GM18507 (cell line): ENCODE results near the gene ANHX.

Experiments
- DNase-seq: peaks from one replicate; pipeline ENCODE4 v3.0.0; 2011; ENCODE audit warnings: low read depth; ENCODE audit not compliant: insufficient read length; ENCODE audit errors: extremely low spot score
- FAIRE-seq: peaks from 2 replicates; lab custom pipeline; 2011; peaks lifted over from hg19 to GRCh38; lab: Jason Lieb, UNC

Gene ANHX

DNA sequence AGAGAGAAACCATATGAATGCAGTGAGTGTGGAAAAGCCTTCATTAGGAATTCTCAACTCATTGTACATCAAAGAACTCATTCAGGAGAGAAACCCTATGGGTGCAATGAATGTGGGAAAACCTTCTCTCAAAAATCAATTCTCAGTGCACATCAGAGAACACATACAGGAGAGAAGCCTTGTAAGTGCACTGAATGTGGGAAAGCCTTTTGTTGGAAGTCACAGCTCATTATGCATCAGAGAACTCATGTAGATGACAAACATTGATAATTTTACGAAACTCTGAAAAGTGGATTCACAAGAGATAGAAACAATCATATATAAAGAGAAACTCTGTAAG lies 31.4 kb downstream of the ANHX start:
- DNase-seq (no peak), FAIRE-seq (no peak)

DNA sequence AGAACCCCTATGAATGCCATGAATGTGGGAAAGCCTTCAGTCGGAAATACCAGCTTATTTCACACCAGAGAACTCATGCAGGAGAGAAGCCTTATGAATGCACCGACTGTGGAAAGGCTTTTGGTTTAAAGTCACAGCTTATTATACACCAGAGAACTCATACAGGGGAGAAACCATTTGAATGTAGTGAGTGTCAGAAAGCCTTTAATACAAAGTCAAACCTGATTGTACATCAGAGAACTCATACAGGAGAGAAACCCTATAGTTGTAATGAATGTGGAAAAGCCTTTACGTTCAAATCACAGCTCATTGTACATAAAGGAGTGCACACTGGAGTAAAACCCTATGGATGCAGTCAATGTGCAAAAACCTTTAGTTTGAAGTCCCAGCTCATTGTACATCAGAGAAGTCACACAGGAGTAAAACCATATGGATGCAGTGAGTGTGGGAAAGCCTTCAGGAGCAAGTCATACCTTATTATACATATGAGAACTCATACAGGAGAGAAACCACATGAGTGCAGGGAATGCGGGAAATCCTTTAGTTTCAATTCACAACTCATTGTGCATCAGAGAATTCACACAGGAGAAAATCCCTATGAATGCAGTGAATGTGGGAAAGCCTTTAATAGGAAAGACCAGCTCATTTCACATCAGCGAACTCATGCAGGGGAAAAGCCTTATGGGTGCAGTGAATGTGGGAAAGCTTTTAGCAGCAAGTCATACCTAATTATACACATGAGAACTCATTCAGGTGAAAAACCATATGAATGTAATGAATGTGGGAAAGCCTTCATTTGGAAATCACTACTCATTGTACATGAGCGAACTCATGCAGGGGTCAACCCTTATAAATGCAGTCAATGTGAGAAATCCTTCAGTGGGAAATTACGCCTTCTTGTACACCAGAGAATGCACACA lies 32.1 kb downstream of the ANHX start:
- FAIRE-seq (no peak), DNase-seq (no peak)

DNA sequence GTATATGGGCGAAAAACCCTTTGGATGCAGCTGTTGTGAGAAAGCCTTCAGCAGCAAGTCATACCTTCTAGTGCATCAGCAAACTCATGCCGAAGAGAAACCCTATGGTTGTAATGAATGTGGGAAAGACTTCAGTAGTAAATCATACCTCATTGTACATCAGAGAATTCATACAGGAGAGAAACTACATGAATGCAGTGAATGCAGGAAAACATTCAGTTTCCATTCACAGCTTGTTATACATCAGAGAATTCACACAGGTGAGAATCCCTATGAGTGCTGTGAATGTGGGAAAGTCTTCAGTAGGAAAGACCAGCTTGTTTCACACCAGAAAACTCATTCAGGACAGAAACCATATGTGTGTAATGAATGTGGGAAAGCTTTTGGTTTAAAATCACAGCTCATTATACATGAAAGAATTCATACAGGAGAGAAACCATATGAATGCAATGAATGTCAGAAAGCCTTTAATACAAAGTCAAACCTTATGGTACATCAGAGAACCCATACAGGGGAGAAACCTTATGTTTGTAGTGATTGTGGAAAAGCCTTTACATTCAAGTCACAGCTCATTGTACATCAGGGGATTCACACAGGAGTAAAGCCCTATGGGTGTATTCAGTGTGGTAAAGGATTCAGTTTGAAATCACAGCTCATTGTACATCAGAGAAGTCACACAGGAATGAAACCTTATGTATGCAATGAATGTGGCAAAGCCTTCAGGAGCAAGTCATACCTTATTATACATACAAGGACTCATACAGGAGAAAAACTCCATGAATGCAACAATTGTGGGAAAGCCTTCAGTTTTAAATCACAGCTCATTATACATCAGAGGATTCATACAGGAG lies 33.0 kb downstream of the ANHX start:
- DNase-seq (no peak), FAIRE-seq (no peak)

DNA sequence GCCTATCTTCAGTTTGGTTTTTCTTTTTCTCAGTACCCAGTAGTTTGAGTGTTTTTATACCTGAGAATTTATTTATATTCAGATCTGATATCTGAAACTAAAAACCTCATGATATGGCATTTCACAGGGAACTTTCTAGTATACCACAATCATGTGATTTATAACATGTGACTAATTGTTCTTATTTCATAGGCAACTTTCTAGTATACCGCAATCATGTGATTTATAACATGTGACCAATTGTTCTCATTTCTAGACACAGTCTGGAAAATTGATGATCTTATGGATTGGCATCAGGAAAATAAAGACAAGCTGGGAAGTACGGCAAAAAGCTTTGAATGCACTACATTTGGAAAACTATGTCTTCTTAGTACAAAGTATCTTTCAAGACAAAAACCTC lies 33.8 kb downstream of the ANHX start:
- FAIRE-seq: no peak
- DNase-seq: no peak

DNA sequence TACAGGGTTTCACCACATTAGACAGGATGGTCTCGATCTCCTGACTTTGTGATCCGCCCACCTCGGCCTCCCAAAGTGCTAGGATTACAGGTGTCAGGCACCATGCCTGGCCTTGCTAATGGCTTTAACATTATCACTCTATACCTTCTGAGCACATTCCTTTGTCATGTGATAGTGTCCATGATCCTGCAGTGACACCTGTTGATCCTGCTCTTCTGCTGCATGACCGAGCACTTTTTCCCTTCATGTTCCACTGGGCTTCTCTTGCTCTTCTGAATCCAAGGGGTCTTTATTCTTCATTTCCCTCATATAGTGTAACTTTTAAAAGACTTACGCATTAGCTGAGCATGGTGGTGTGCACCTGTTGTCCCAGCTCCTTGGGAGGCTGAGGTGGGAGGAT lies 42.8 kb downstream of the ANHX start:
- no peak for DNase-seq
- FAIRE-seq: no peak

DNA sequence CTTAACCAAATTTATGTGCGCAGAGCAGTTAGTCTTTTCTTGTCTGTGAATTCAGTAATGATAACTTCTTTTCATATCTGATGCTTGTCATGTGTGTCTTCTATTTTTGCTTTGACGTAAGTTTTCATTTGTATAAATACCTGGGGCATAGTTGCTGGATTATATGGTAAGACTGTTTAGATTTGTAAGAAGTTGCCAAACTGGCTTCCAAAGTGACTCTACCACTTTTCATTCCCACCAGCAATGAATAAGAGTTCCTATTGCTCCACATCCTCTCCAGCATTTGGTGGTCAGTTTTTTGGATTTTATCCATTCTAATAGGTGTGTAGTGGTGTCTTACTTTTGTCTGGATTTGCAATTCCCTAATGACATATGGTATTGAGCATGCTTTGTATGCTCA lies 45.5 kb downstream of the ANHX start:
- FAIRE-seq (no peak), DNase-seq (no peak)

DNA sequence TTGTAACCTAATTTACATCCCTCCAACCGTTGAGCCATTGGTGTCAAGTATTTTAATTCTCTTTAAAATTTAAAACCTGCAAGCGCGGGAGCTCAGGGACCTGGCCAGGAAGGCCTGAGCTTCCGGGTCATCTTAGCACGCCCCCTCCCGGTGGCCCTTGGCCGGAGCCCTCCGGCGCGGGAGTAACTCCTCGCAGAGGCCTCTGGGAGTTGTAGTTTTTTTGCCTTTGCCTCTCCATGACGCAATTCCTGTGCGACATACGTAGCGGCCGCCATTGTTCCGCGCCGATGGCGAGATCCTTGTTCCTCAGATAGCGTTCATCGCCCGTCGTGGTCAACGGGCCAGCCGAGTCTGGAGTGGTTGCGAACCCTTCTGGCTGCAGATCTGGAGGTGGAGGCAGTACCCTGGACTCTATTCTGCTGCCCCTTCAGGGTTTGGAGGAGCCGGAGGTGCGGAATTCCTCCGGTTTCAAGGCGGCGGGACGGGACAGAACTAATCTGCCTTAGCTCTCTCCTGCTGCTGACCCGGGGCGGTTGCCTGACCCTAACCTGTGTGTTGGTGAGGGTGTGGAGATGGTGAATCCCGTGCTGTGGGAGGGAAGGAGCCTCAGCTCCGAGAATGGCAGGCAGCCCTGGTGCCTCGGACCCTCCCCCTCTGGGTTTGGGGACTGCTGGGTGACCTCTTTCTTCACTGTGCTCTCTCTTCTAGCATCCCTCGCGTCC lies 54.3 kb downstream of the ANHX start, which contains the start of gene ZNF268:
TSS of gene ZNF268 (plus strand) at position 258 of the 722 bp plus-strand sequence. CDS start 503 bp downstream, outside the sequence.
- FAIRE-seq (peak; percentile 94), DNase-seq (peak; percentile 88)

DNA sequence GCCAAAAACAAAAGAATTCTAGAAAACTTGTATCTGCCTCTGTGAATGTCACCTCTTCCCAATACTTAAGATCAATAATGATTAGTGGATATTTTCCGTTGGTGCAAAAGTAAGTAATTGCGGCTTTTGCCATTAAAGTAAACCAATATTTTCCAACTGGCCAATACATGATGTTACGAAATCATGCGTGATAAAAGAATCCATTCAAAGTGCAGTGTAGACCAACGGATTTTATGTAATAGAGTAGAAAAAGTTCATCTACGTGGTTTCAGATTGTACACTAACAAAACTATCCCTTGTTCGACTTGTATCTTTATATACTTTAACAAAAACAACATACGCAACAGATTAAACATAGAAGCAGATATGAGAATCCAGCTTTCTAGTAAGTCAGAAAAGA lies 55.0 kb downstream of the ANHX start:
- FAIRE-seq (peak; percentile 24), DNase-seq (no peak)

DNA sequence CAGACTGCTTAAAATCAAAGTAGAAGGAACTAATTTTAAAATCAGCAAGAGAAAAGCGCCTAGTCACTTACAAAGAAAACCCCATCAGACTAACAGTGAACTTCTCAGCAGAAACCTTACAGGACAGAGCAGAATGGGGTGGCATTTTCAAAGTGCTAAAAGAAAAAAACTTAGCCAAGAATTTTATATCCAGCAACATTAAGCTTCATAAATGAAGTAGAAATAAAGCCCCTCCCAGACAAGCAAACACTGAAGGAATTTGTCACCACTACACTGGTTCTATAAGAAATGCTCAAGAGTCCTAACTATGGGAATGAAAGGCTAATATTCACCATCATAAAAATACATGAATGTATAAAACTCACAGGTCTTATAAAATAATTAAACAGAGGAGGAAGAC lies 60.8 kb downstream of the ANHX start:
- DNase-seq: no peak
- FAIRE-seq: no peak

DNA sequence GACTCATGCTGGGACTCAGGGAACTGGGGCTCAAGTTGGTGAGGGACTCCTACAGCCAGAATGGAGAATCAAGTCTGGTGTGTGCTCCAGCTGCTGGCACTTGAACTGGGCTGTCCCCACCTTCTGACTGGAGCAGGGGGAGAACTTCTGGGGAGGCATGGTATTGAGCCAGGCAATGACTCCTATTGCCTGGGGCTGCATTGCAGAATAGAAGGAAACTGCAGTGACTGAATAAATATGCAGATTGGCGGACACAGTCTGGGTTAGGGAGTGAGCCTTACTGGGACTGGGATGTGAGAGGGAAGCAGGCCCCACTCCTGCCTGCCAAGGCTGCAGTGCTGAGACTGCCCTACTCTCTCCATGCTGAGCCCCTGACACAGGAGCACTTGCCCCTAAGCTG lies 63.2 kb downstream of the ANHX start:
- FAIRE-seq (no peak), DNase-seq (no peak)
